ENCODE results near the gene SEMG2.

Gene SEMG2

GRCh38 chr20:45253261-45253660 is 32.1 kb downstream of the SEMG2 start:
- H2BK5ac ChIP-seq (ENCODE audit: low read depth, low read length, poor library complexity) = no peak overlapping the region
- H4K8ac ChIP-seq (ENCODE audit: low read depth, low read length) = no peak overlapping the region
- no peaks in the 10 kb centered on the region for H3K27me3 ChIP-seq (ENCODE audit: insufficient read depth, low read length)
- H4K91ac ChIP-seq (ENCODE audit: low read depth, low read length) = no peak overlapping the region
- no peak for DNase-seq
- H3K27ac ChIP-seq (ENCODE audit: low read depth, low read length) = no peak overlapping the region
- no peak overlapping the region for H3K18ac ChIP-seq (ENCODE audit: low read length)
- H3K36me3 ChIP-seq (ENCODE audit: control insufficient read depth in 1 of 2, insufficient read depth in 2 of 2, low read length in 2 of 2) = no peaks in the 10 kb centered on the region
- H3K23ac ChIP-seq (ENCODE audit: low read length) = no peak overlapping the region
- no peak overlapping the region for H4K12ac ChIP-seq (ENCODE audit: low read depth, low read length)
- no peak overlapping the region for H2BK12ac ChIP-seq (ENCODE audit: low read length)
- no peak overlapping the region for H3K4me2 ChIP-seq (ENCODE audit: low read length)
- no peaks in the 10 kb centered on the region for H3K79me2 ChIP-seq (ENCODE audit: control insufficient read depth, insufficient read depth, low read length, poor library complexity)
- no peaks in the 10 kb centered on the region for H3K79me1 ChIP-seq (ENCODE audit: low read length)
- no peak overlapping the region for H3K4me3 ChIP-seq (ENCODE audit: low read depth, low read length)
- no peak overlapping the region for H2BK120ac ChIP-seq (ENCODE audit: insufficient read depth, low read length, poor library complexity)
- H3K14ac ChIP-seq (ENCODE audit: low read length) = no peak overlapping the region
- no peaks in the 10 kb centered on the region for H3K4me1 ChIP-seq (ENCODE audit: control insufficient read depth in 1 of 2, insufficient read depth in 2 of 2, low read length in 2 of 2)
- H3K9ac ChIP-seq (ENCODE audit: low read length) = no peak overlapping the region
- no peaks in the 10 kb centered on the region for H3K9me3 ChIP-seq (ENCODE audit: insufficient read depth, low read depth, low read length)
- H2AFZ ChIP-seq (ENCODE audit: insufficient read depth, low read length, poor library complexity) = no peak overlapping the region
- no peak overlapping the region for H2AK5ac ChIP-seq (ENCODE audit: low read length)
- H3K4ac ChIP-seq (ENCODE audit: low read depth, low read length) = no peak overlapping the region
- WGBS (ENCODE audit: extremely low coverage, insufficient coverage, insufficient read length) = no CpG with 5 or more reads among the region's 4 CpGs

- peak; percentile 69 to 93 for DNase-seq
- Histone ChIP-seq H2AFZ (ENCODE audit: insufficient read depth, low read length, poor library complexity) (no peak within 1 kb of the TSS), H4K12ac (ENCODE audit: low read depth, low read length) (no peak within 1 kb of the TSS), H3K23ac (ENCODE audit: low read length) (no peak within 1 kb of the TSS), H3K79me2 (ENCODE audit: control insufficient read depth, insufficient read depth, low read length, poor library complexity) (no peaks in the 10 kb centered on the region), H3K27ac (ENCODE audit: low read depth, low read length) (no peak within 1 kb of the TSS), H3K79me1 (ENCODE audit: low read length) (no peaks in the 10 kb centered on the region), H3K9me3 (ENCODE audit: insufficient read depth, low read depth, low read length) (no peaks in the 10 kb centered on the region), H4K91ac (ENCODE audit: low read depth, low read length) (no peak within 1 kb of the TSS), H2BK120ac (ENCODE audit: insufficient read depth, low read length, poor library complexity) (no peak within 1 kb of the TSS), H2BK5ac (ENCODE audit: low read depth, low read length, poor library complexity) (no peak within 1 kb of the TSS), H3K4me3 (ENCODE audit: low read depth, low read length) (no peak within 1 kb of the TSS), H3K4ac (ENCODE audit: low read depth, low read length) (no peak within 1 kb of the TSS), H3K4me1 (ENCODE audit: control insufficient read depth in 1 of 2, insufficient read depth in 2 of 2, low read length in 2 of 2) (no peaks in the 10 kb centered on the region), H3K27me3 (ENCODE audit: insufficient read depth, low read length) (no peaks in the 10 kb centered on the region), H2BK12ac (ENCODE audit: low read length) (no peak within 1 kb of the TSS), H3K18ac (ENCODE audit: low read length) (no peak within 1 kb of the TSS), H2AK5ac (ENCODE audit: low read length) (no peak within 1 kb of the TSS), H3K9ac (ENCODE audit: low read length) (no peak within 1 kb of the TSS), H3K36me3 (ENCODE audit: control insufficient read depth in 1 of 2, insufficient read depth in 2 of 2, low read length in 2 of 2) (no peaks in the 10 kb centered on the region), H4K8ac (ENCODE audit: low read depth, low read length) (no peak within 1 kb of the TSS), H3K4me2 (ENCODE audit: low read length) (no peak within 1 kb of the TSS), H3K14ac (ENCODE audit: low read length) (no peak within 1 kb of the TSS)
- WGBS (ENCODE audit: extremely low coverage, insufficient coverage, insufficient read length) = no CpG with 5 or more reads among the region's 7 CpGs
These were observed 33.5 kb downstream of the SEMG2 start, which contains the start of gene SLPI for GRCh38 chr20:45254383-45255262. Gene SLPI (minus strand): TSS chr20:45254564. CDS start chr20:45254543, 21 bp downstream.

GRCh38 chr20:45257161-45257560 is 36.0 kb downstream of the SEMG2 start:
- H4K8ac ChIP-seq (ENCODE audit: low read depth, low read length) = no peak overlapping the region
- H3K4me3 ChIP-seq (ENCODE audit: low read depth, low read length) = no peak overlapping the region
- no peaks in the 10 kb centered on the region for H3K79me1 ChIP-seq (ENCODE audit: low read length)
- H2AK5ac ChIP-seq (ENCODE audit: low read length) = no peak overlapping the region
- H3K9ac ChIP-seq (ENCODE audit: low read length) = no peak overlapping the region
- H2AFZ ChIP-seq (ENCODE audit: insufficient read depth, low read length, poor library complexity) = no peak overlapping the region
- H3K79me2 ChIP-seq (ENCODE audit: control insufficient read depth, insufficient read depth, low read length, poor library complexity) = no peaks in the 10 kb centered on the region
- no peaks in the 10 kb centered on the region for H3K36me3 ChIP-seq (ENCODE audit: control insufficient read depth in 1 of 2, insufficient read depth in 2 of 2, low read length in 2 of 2)
- no CpG with 5 or more reads among the region's 3 CpGs for WGBS (ENCODE audit: extremely low coverage, insufficient coverage, insufficient read length)
- no peaks in the 10 kb centered on the region for H3K4me1 ChIP-seq (ENCODE audit: control insufficient read depth in 1 of 2, insufficient read depth in 2 of 2, low read length in 2 of 2)
- no peak overlapping the region for H3K14ac ChIP-seq (ENCODE audit: low read length)
- no peak overlapping the region for H4K12ac ChIP-seq (ENCODE audit: low read depth, low read length)
- DNase-seq = no peak
- no peak overlapping the region for H3K27ac ChIP-seq (ENCODE audit: low read depth, low read length)
- no peaks in the 10 kb centered on the region for H3K27me3 ChIP-seq (ENCODE audit: insufficient read depth, low read length)
- no peak overlapping the region for H3K23ac ChIP-seq (ENCODE audit: low read length)
- H2BK5ac ChIP-seq (ENCODE audit: low read depth, low read length, poor library complexity) = no peak overlapping the region
- no peak overlapping the region for H4K91ac ChIP-seq (ENCODE audit: low read depth, low read length)
- no peak overlapping the region for H2BK12ac ChIP-seq (ENCODE audit: low read length)
- H3K4ac ChIP-seq (ENCODE audit: low read depth, low read length) = no peak overlapping the region
- H3K9me3 ChIP-seq (ENCODE audit: insufficient read depth, low read depth, low read length) = no peaks in the 10 kb centered on the region
- H2BK120ac ChIP-seq (ENCODE audit: insufficient read depth, low read length, poor library complexity) = no peak overlapping the region
- no peak overlapping the region for H3K4me2 ChIP-seq (ENCODE audit: low read length)
- H3K18ac ChIP-seq (ENCODE audit: low read length) = no peak overlapping the region

GRCh38 chr20:45257711-45258110 is 36.5 kb downstream of the SEMG2 start:
- no peak overlapping the region for H3K4ac ChIP-seq (ENCODE audit: low read depth, low read length)
- no peak overlapping the region for H4K8ac ChIP-seq (ENCODE audit: low read depth, low read length)
- H3K4me1 ChIP-seq (ENCODE audit: control insufficient read depth in 1 of 2, insufficient read depth in 2 of 2, low read length in 2 of 2) = no peaks in the 10 kb centered on the region
- H3K27me3 ChIP-seq (ENCODE audit: insufficient read depth, low read length) = no peaks in the 10 kb centered on the region
- H2BK12ac ChIP-seq (ENCODE audit: low read length) = no peak overlapping the region
- no peak overlapping the region for H2AK5ac ChIP-seq (ENCODE audit: low read length)
- H3K14ac ChIP-seq (ENCODE audit: low read length) = no peak overlapping the region
- no peaks in the 10 kb centered on the region for H3K79me2 ChIP-seq (ENCODE audit: control insufficient read depth, insufficient read depth, low read length, poor library complexity)
- no peak overlapping the region for H4K12ac ChIP-seq (ENCODE audit: low read depth, low read length)
- H3K23ac ChIP-seq (ENCODE audit: low read length) = no peak overlapping the region
- H3K18ac ChIP-seq (ENCODE audit: low read length) = no peak overlapping the region
- no peak overlapping the region for H4K91ac ChIP-seq (ENCODE audit: low read depth, low read length)
- H3K79me1 ChIP-seq (ENCODE audit: low read length) = no peaks in the 10 kb centered on the region
- no peak overlapping the region for H2BK120ac ChIP-seq (ENCODE audit: insufficient read depth, low read length, poor library complexity)
- H3K9ac ChIP-seq (ENCODE audit: low read length) = no peak overlapping the region
- no peaks in the 10 kb centered on the region for H3K36me3 ChIP-seq (ENCODE audit: control insufficient read depth in 1 of 2, insufficient read depth in 2 of 2, low read length in 2 of 2)
- H3K4me2 ChIP-seq (ENCODE audit: low read length) = no peak overlapping the region
- no CpG with 5 or more reads among the region's 7 CpGs for WGBS (ENCODE audit: extremely low coverage, insufficient coverage, insufficient read length)
- no peak for DNase-seq
- no peak overlapping the region for H3K27ac ChIP-seq (ENCODE audit: low read depth, low read length)
- no peaks in the 10 kb centered on the region for H3K9me3 ChIP-seq (ENCODE audit: insufficient read depth, low read depth, low read length)
- H2BK5ac ChIP-seq (ENCODE audit: low read depth, low read length, poor library complexity) = no peak overlapping the region
- H3K4me3 ChIP-seq (ENCODE audit: low read depth, low read length) = no peak overlapping the region
- no peak overlapping the region for H2AFZ ChIP-seq (ENCODE audit: insufficient read depth, low read length, poor library complexity)

All from trophoblast cell (in vitro differentiated cells and primary cell).